H1 (cell line): ENCODE data around the gene CCDC12. TPM values are rescaled to one million over a fixed set of nuclear protein-coding genes. Genes with fewer than 3 reads are reported as not detected.

ENCODE experiments used
- CTCF ChIA-PET: fragments of 300-600 bp; sonication (Branson Sonifier 250); formaldehyde crosslinking; loops from one replicate; lab custom pipeline; 2021; ENCODE audit not compliant: partially characterized antibody; lab: Charles Lee
- POLR2A ChIA-PET: fragments of 300-600 bp; sonication (Branson Sonifier 250); formaldehyde crosslinking; loops from one replicate; lab custom pipeline; 2021; ENCODE audit warnings: inconsistent platforms; ENCODE audit not compliant: partially characterized antibody; lab: Charles Lee
- DNase-seq, 2 experiments: peaks; one replicate each; pipeline versions ENCODE4 v3.0.0 to v3.0.0-alpha.2; 2010 to 2022; ENCODE audit warnings: low spot score in 2 of 2, low read depth in 1 of 2, mixed read lengths in 1 of 2
- FAIRE-seq: peaks from 2 replicates; lab custom pipeline; 2011; peaks lifted over from hg19 to GRCh38; lab: Jason Lieb, UNC
- H2AFZ ChIP-seq: 2 replicates; pipeline ENCODE4 v1.8.1; 2012; ENCODE audit warnings: low read length, inconsistent platforms
- H2AK5ac ChIP-seq: 2 replicates; pipeline ENCODE4 v1.6.1; 2013; ENCODE audit warnings: low read depth, low read length
- H2BK120ac ChIP-seq: replicated peaks from 2 replicates; pipeline ENCODE3; 2013; ENCODE audit warnings: low read depth, low read length, inconsistent platforms
- H2BK12ac ChIP-seq: 2 replicates; pipeline ENCODE4 v1.6.1; 2013; ENCODE audit warnings: low read depth, low read length
- H2BK15ac ChIP-seq: 2 replicates; pipeline ENCODE4 v1.6.1; 2013; ENCODE audit warnings: low read length
- H2BK20ac ChIP-seq: 2 replicates; pipeline ENCODE4 v1.6.1; 2013; ENCODE audit warnings: low read length
- H2BK5ac ChIP-seq: 2 replicates; pipeline ENCODE4 v1.6.1; 2013; ENCODE audit warnings: low read depth, low read length
- H3K14ac ChIP-seq: 2 replicates; pipeline ENCODE4 v1.6.1; 2013; ENCODE audit warnings: inconsistent platforms; ENCODE audit not compliant: insufficient read length
- H3K18ac ChIP-seq: 2 replicates; pipeline ENCODE4 v1.6.1; 2013; ENCODE audit warnings: low read length; ENCODE audit errors: extremely low read depth
- H3K23ac ChIP-seq: 2 replicates; pipeline ENCODE4 v1.6.1; 2013; ENCODE audit warnings: inconsistent platforms; ENCODE audit not compliant: insufficient read length
- H3K23me2 ChIP-seq: 2 replicates; pipeline ENCODE4 v1.6.1; 2013; ENCODE audit warnings: low read depth, low read length
- H3K27ac ChIP-seq: 2 replicates; pipeline ENCODE4 v1.6.1; 2011; ENCODE audit warnings: low read depth, low read length, inconsistent platforms
- H3K27me3 ChIP-seq, 4 experiments: replicated peaks in 1 of 4; 1 replicate in 1 of 4; 2 replicates in 3 of 4; pipeline versions ENCODE4 v1.6.1 to v1.8.1; 2011 to 2013; ENCODE audit warnings: low read length in 3 of 4, mild to moderate bottlenecking in 3 of 4, inconsistent platforms in 2 of 4, mixed read lengths in 2 of 4, moderate library complexity in 1 of 4; ENCODE audit not compliant: control insufficient read depth in 3 of 4, insufficient read depth in 3 of 4; ENCODE audit errors: extremely low read depth in 1 of 4
- H3K36me3 ChIP-seq, 4 experiments: 2 replicates each; pipeline versions ENCODE4 v1.6.1 to v1.8.1; 2011 to 2013; ENCODE audit warnings: mild to moderate bottlenecking in 4 of 4, low read length in 3 of 4, moderate library complexity in 2 of 4, control low read depth in 1 of 4, inconsistent platforms in 1 of 4; ENCODE audit not compliant: insufficient read depth in 4 of 4, control insufficient read depth in 2 of 4
- H3K4ac ChIP-seq: replicated peaks from 2 replicates; pipeline ENCODE3; 2013; ENCODE audit warnings: low read length, low read depth, mixed read lengths, inconsistent platforms; ENCODE audit not compliant: insufficient read length
- H3K4me1 ChIP-seq, 4 experiments: replicated peaks in 1 of 4; 1 replicate in 1 of 4; 2 replicates in 3 of 4; pipeline versions ENCODE4 v1.6.1 to v1.8.1; 2011 to 2013; ENCODE audit warnings: low read length in 3 of 4, inconsistent platforms in 2 of 4, mixed read lengths in 1 of 4; ENCODE audit not compliant: insufficient read depth in 4 of 4, control insufficient read depth in 3 of 4
- H3K4me2 ChIP-seq, 2 experiments: 2 replicates each; pipeline versions ENCODE4 v1.6.1 to v1.8.1; 2011 to 2013; ENCODE audit warnings: low read depth in 2 of 2, low read length in 2 of 2, control low read depth in 1 of 2, inconsistent platforms in 1 of 2, mild to moderate bottlenecking in 1 of 2; ENCODE audit not compliant: insufficient read depth in 1 of 2
- H3K4me3 ChIP-seq, 4 experiments: fragments of 200-600, 300-600 bp in 1 of 4; sonication (generic), shearing (Covaris generic), sonication (Bioruptor Twin) in 1 of 4; 2 replicates each; pipeline versions ENCODE4 v1.5.1 to v1.8.1; 2011 to 2016; ENCODE audit warnings: low read length in 4 of 4, low read depth in 3 of 4, control low read depth in 2 of 4, inconsistent platforms in 2 of 4, mild to moderate bottlenecking in 2 of 4, mixed read lengths in 1 of 4, moderate library complexity in 1 of 4; ENCODE audit not compliant: insufficient read depth in 2 of 4; ENCODE audit errors: extremely low read depth in 1 of 4
- H3K56ac ChIP-seq: replicated peaks from 2 replicates; pipeline ENCODE3; 2013; ENCODE audit warnings: low read depth, mild to moderate bottlenecking, mixed read lengths, low read length, inconsistent platforms; ENCODE audit not compliant: insufficient read length
- H3K79me1 ChIP-seq: 2 replicates; pipeline ENCODE4 v1.6.1; 2013; ENCODE audit warnings: low read depth, low read length, control low read depth
- H3K79me2 ChIP-seq, 2 experiments: 2 replicates each; pipeline versions ENCODE4 v1.6.1 to v1.8.1; 2012 to 2013; ENCODE audit warnings: low read length in 2 of 2, mild to moderate bottlenecking in 2 of 2, inconsistent platforms in 1 of 2; ENCODE audit not compliant: insufficient read depth in 2 of 2, control insufficient read depth in 1 of 2
- H3K9ac ChIP-seq, 4 experiments: replicated peaks in 1 of 4; 1 replicate in 1 of 4; 2 replicates in 3 of 4; pipeline versions ENCODE4 v1.6.1 to v1.8.1; 2011 to 2013; ENCODE audit warnings: low read depth in 3 of 4, low read length in 3 of 4, control low read depth in 2 of 4, mild to moderate bottlenecking in 2 of 4, moderate library complexity in 2 of 4, inconsistent platforms in 1 of 4; ENCODE audit errors: extremely low read depth in 1 of 4
- H3K9me3 ChIP-seq, 2 experiments: 2 replicates each; pipeline versions ENCODE4 v1.6.1 to v1.8.1; 2012 to 2013; ENCODE audit warnings: mild to moderate bottlenecking in 2 of 2, moderate library complexity in 2 of 2, control low read depth in 1 of 2, inconsistent platforms in 1 of 2, low read depth in 1 of 2, low read length in 1 of 2, mixed read lengths in 1 of 2; ENCODE audit not compliant: insufficient read depth in 2 of 2
- H4K20me1 ChIP-seq, 2 experiments: replicated peaks in 1 of 2; 2 replicates each; pipeline versions ENCODE3 to v1.8.1; 2011 to 2013; ENCODE audit warnings: inconsistent platforms in 2 of 2, low read length in 2 of 2, mild to moderate bottlenecking in 1 of 2; ENCODE audit not compliant: insufficient read depth in 2 of 2, control insufficient read depth in 1 of 2
- H4K5ac ChIP-seq: 2 replicates; pipeline ENCODE4 v1.6.1; 2013; ENCODE audit warnings: low read length, low read depth, mixed read lengths, inconsistent platforms; ENCODE audit not compliant: insufficient read length
- H4K8ac ChIP-seq: 2 replicates; pipeline ENCODE4 v1.8.0; 2013; ENCODE audit warnings: mild to moderate bottlenecking, moderate library complexity, low read length, inconsistent platforms; ENCODE audit not compliant: insufficient read depth; ENCODE audit errors: extremely low read depth
- H4K91ac ChIP-seq: replicated peaks from 2 replicates; pipeline ENCODE3; 2013; ENCODE audit warnings: low read length, mixed read lengths, inconsistent platforms; ENCODE audit not compliant: insufficient read length
- BACH1 ChIP-seq: IDR thresholded peaks from 2 replicates; pipeline ENCODE4 v1.6.1; 2012; ENCODE audit warnings: low read length, improper control_type of control experiment
- BCL11A ChIP-seq, 2 experiments: IDR thresholded peaks; one replicate each; pipeline ENCODE4 v1.6.1; 2011; ENCODE audit warnings: low read depth in 2 of 2, low read length in 2 of 2, mild to moderate bottlenecking in 2 of 2
- CBX8 ChIP-seq: fragments of 300-800, 300-1000 bp; sonication (generic); IDR thresholded peaks from 2 replicates; pipeline ENCODE4 v1.7.1; 2016; ENCODE audit warnings: low read depth, low read length, borderline replicate concordance
- CREB1 ChIP-seq: IDR thresholded peaks from 2 replicates; pipeline ENCODE4 v1.6.1; 2012; ENCODE audit warnings: inconsistent platforms
- GABPA ChIP-seq: IDR thresholded peaks from 2 replicates; pipeline ENCODE4 v1.6.1; 2011; ENCODE audit warnings: mild to moderate bottlenecking, low read length, moderate library complexity, borderline replicate concordance; ENCODE audit not compliant: insufficient read depth
- KDM5A ChIP-seq: fragments of 200-600 bp; IDR thresholded peaks from 2 replicates; pipeline ENCODE4 v1.7.1; 2012; ENCODE audit warnings: mild to moderate bottlenecking, low read length, inconsistent platforms, mixed read lengths
- POU5F1 ChIP-seq: IDR thresholded peaks from 2 replicates; pipeline ENCODE4 v1.6.1; 2011; ENCODE audit warnings: low read depth, mild to moderate bottlenecking, low read length, moderate library complexity
- SAP30 ChIP-seq: fragments of 300-600 bp; sonication (generic); IDR thresholded peaks from 2 replicates; pipeline ENCODE4 v1.7.1; 2012; ENCODE audit warnings: low read length, moderate library complexity, mild to moderate bottlenecking, inconsistent platforms; ENCODE audit not compliant: insufficient read depth, insufficient replicate concordance
- SIX5 ChIP-seq: IDR thresholded peaks from 2 replicates; pipeline ENCODE4 v1.6.1; 2011; ENCODE audit warnings: mild to moderate bottlenecking, low read depth, low read length
- SP4 ChIP-seq: IDR thresholded peaks from 2 replicates; pipeline ENCODE4 v1.6.1; 2012; ENCODE audit warnings: low read length, inconsistent platforms
- SRF ChIP-seq: IDR thresholded peaks from 2 replicates; pipeline ENCODE4 v1.6.1; 2011; ENCODE audit warnings: mild to moderate bottlenecking, low read depth, low read length, moderate library complexity
- TCF12 ChIP-seq: IDR thresholded peaks from 2 replicates; pipeline ENCODE4 v1.6.1; 2011; ENCODE audit warnings: low read depth, mild to moderate bottlenecking, low read length
- TEAD4 ChIP-seq: IDR thresholded peaks from 2 replicates; pipeline ENCODE4 v1.6.1; 2012; ENCODE audit warnings: low read depth, low read length, inconsistent platforms, mixed read lengths
- WGBS, 2 experiments: shearing (Covaris generic) in 1 of 2; methylation state at CpG; one replicate each; pipeline versions ENCODE4 v1.1.6 to v1.1.7; 2013 to 2015; ENCODE audit warnings: low lambda C conversion rate in 2 of 2, mixed read lengths in 2 of 2, inconsistent platforms in 1 of 2, low coverage in 1 of 2, missing lambda C conversion rate in 1 of 2; ENCODE audit not compliant: insufficient replicate concordance in 2 of 2, insufficient coverage in 1 of 2, insufficient read length in 1 of 2; ENCODE audit errors: extremely low coverage in 1 of 2, missing lambda C conversion rate in 1 of 2; 5-methylcytosine and 5-hydroxymethylcytosine counted together
- polyA plus RNA-seq, 7 experiments: library from polyadenylated mRNA; depleted of rRNA in 3 of 7; stranded (reverse) in 5 of 7; unstranded in 2 of 7; fragments of >200 nt in 5 of 7; fragments of 200-250 nt in 2 of 7; gene quantifications; 1 replicate in 5 of 7; 2 replicates in 1 of 7; 4 replicates in 1 of 7; pipeline versions ENCODE4 v1.2.1 to v1.2.3, GENCODE V29; 2011 to 2013; ENCODE audit warnings: missing spikeins in 2 of 7, mixed read lengths in 2 of 7
- total RNA-seq: library from RNA; stranded (reverse); fragmentation: NEBNext Ultra II Directional; extraction: Animal tissue kit (Norgen Biotek cat#: 25700); gene quantifications from 2 replicates; pipeline ENCODE4 v1.2.1, GENCODE V29; 2021
- TF ChIP-seq, protein P1 (sequence below): IDR thresholded peaks from 2 replicates; pipeline ENCODE4 v1.6.1; 2012; ENCODE audit warnings: inconsistent platforms

CCDC12 gene
- total and polyA plus RNA-seq, 2 of the 8 experiments (the other 6 are each of a cell fraction or from before 2014, with no cell fraction given) = 29.5 to 41.3 TPM

DNA sequence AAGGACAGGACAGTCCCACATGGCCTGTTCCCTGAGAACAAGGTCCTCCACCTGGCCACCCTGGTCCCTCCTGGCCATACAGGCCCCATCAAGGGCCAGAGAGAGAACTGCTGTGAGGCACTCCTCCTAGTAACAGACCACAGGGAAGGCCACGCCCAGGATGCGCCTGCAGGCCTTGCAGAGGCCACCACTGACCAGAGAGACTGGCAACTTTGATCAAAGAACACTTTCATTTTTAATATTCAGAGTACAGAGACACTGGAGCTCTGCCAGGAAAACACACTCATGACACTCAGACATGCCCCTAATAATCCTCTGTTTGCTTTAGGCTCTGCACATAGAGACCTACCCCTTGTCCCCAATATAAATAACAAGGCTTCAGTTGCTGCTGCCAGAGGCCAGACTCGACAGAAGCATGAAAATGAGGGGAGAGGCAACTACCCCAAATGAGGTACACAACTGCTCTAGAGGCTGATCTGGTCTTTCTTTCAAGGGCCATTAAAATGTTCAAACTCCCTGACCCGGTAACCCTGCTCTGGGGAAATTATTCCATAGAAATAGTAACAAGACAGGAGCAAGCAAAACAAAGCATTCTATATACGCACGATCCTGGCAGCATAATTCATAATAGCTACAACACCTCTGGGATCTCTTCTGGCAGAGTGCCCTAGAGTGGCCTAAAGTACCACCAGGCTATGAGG is 44.8 kb downstream of the CCDC12 start:
- Histone ChIP-seq H2BK120ac (no peak overlapping the region), H2AFZ (no peak overlapping the region), H3K79me2 (peaks cover 0 to 51% of the 10 kb centered on the region in 2 experiments; a peak in 1 of 4 replicates), H4K8ac (no peak overlapping the region), H3K27ac (no peak overlapping the region), H3K79me1 (peaks cover 21% of the 10 kb centered on the region), H3K4me3 (no peak overlapping the region), H4K91ac (no peak overlapping the region), H2AK5ac (no peak overlapping the region), H3K23ac (no peak overlapping the region), H3K9me3 (no peaks in the 10 kb centered on the region), H2BK5ac (no peak overlapping the region), H3K56ac (no peak overlapping the region), H2BK20ac (no peak overlapping the region), H3K27me3 (no peaks in the 10 kb centered on the region), H3K36me3 (peaks cover 0 to 3% (median under 1%) of the 10 kb centered on the region in 4 experiments; a peak in 3 of 8 replicates), H3K4me2 (no peak overlapping the region), H4K20me1 (peaks cover 14 to 27% of the 10 kb centered on the region in 2 experiments), H2BK12ac (no peak overlapping the region), H4K5ac (no peak overlapping the region), H3K4me1 (peaks cover 4 to 14% (median 10%) of the 10 kb centered on the region in 4 experiments; a peak in 6 of 7 replicates), H3K4ac (no peak overlapping the region), H3K9ac (no peak overlapping the region), H3K23me2 (no peaks in the 10 kb centered on the region), H2BK15ac (no peak overlapping the region), H3K18ac (no peak overlapping the region), H3K14ac (no peak overlapping the region)
- ChIA-PET CTCF (interaction anchor here (1.1 to 11.0 kb wide), 7 partner anchors 10 to 70 kb away, joined by 3 to 99 read pairs (median 8); no protein-coding TSS in a partner anchor), POLR2A (interaction anchor here (2.2 kb wide), 1 partner anchor 45 kb away, joined by 5 read pairs; the partner anchor contains the start of gene CCDC12)
- DNase-seq (no peak), FAIRE-seq (no peak)
- TF ChIP-seq BCL11A (IDR thresholded peaks at IDR 0.05; ENCODE audit: low read depth in 2 of 2, low read length in 2 of 2) (no peak), POU5F1 (no peak), TEAD4 (no peak), BACH1 (no peak), SP4 (no peak), TCF12 (no peak), SIX5 (no peak), CREB1 (no peak), GABPA (no peak), KDM5A (no peak), SRF (no peak), CBX8 (no peak), SAP30 (no peak)
- TF ChIP-seq, protein P1, sequence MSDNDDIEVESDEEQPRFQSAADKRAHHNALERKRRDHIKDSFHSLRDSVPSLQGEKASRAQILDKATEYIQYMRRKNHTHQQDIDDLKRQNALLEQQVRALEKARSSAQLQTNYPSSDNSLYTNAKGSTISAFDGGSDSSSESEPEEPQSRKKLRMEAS = no peak
- 92% methylated on average over 6 of the region's 6 CpGs; no CpG with 5 or more reads in 1 of the 2 experiments for WGBS, 2 experiments
